ENCODE results near the gene GPR37.

GPR37 gene

DNA sequence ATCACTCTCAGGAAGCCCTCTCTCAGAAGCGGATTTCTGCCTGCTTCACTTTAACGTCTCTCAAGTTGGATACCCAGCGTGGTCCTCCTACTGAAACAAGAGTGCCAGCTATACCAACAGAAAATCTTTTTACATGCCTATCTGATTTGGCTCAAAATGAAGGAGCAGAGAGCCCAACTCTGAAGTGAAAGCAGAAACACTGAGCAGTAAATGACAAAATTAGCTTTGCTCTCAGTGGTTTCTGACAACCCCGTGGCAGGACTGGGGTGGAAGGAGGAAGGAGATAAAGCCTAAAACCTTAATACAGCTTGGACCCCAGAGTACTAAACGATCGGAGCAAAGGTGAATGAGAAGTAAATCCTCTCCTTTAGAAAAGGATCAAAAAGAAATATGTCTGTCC lies 25.1 kb upstream of the GPR37 start:
- no peaks in the 10 kb centered on the region for H3K9me3 ChIP-seq (ENCODE audit: low read length)
- no peak for TF ChIP-seq EZH2 (IDR thresholded peaks at IDR 0.05; ENCODE audit: borderline replicate concordance, low read length)
- TF ChIP-seq, protein P1, sequence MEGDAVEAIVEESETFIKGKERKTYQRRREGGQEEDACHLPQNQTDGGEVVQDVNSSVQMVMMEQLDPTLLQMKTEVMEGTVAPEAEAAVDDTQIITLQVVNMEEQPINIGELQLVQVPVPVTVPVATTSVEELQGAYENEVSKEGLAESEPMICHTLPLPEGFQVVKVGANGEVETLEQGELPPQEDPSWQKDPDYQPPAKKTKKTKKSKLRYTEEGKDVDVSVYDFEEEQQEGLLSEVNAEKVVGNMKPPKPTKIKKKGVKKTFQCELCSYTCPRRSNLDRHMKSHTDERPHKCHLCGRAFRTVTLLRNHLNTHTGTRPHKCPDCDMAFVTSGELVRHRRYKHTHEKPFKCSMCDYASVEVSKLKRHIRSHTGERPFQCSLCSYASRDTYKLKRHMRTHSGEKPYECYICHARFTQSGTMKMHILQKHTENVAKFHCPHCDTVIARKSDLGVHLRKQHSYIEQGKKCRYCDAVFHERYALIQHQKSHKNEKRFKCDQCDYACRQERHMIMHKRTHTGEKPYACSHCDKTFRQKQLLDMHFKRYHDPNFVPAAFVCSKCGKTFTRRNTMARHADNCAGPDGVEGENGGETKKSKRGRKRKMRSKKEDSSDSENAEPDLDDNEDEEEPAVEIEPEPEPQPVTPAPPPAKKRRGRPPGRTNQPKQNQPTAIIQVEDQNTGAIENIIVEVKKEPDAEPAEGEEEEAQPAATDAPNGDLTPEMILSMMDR (IDR thresholded peaks at IDR 0.05; ENCODE audit: low read length) = no peak
- no peaks in the 10 kb centered on the region for H3K79me2 ChIP-seq (ENCODE audit: insufficient read depth, low read length)
- H3K4me1 ChIP-seq (ENCODE audit: insufficient read depth, low read length, severe bottlenecking) = no peaks in the 10 kb centered on the region
- no peaks in the 10 kb centered on the region for H3K9me2 ChIP-seq (ENCODE audit: low read depth, low read length)
- H2AFZ ChIP-seq (ENCODE audit: low read length) = no peak overlapping the region
- no peak overlapping the region for H3K27ac ChIP-seq (ENCODE audit: low read depth, low read length, poor library complexity, severe bottlenecking)
- no peak overlapping the region for H3K9ac ChIP-seq (ENCODE audit: low read length)
- no peaks in the 10 kb centered on the region for H3K27me3 ChIP-seq (ENCODE audit: insufficient read depth, low read length)
- H3F3A ChIP-seq (ENCODE audit: insufficient read depth, low read length) = no peaks in the 10 kb centered on the region
- H4K20me1 ChIP-seq (ENCODE audit: insufficient read depth, low read length) = no peaks in the 10 kb centered on the region
- H3K4me3 ChIP-seq (ENCODE audit: low read depth, low read length, poor library complexity, severe bottlenecking) = no peak overlapping the region
- peak overlapping the region; percentile 7; the same call in 1 of the 2 replicates for H3K4me2 ChIP-seq (ENCODE audit: low read length)
- H3K36me3 ChIP-seq (ENCODE audit: insufficient read depth, low read length) = no peaks in the 10 kb centered on the region

- no peak overlapping the region for H2AFZ ChIP-seq (ENCODE audit: low read length)
- no peaks in the 10 kb centered on the region for H3F3A ChIP-seq (ENCODE audit: insufficient read depth, low read length)
- TF ChIP-seq, protein P1 (IDR thresholded peaks at IDR 0.05; ENCODE audit: low read length) = no peak
- TF ChIP-seq EZH2 (IDR thresholded peaks at IDR 0.05; ENCODE audit: borderline replicate concordance, low read length) = no peak
- H3K9me3 ChIP-seq (ENCODE audit: low read length) = no peaks in the 10 kb centered on the region
- H3K27me3 ChIP-seq (ENCODE audit: insufficient read depth, low read length) = no peaks in the 10 kb centered on the region
- no peak overlapping the region for H3K4me3 ChIP-seq (ENCODE audit: low read depth, low read length, poor library complexity, severe bottlenecking)
- no peaks in the 10 kb centered on the region for H4K20me1 ChIP-seq (ENCODE audit: insufficient read depth, low read length)
- no peak overlapping the region for H3K9ac ChIP-seq (ENCODE audit: low read length)
- H3K9me2 ChIP-seq (ENCODE audit: low read depth, low read length) = no peaks in the 10 kb centered on the region
- no peak overlapping the region for H3K4me2 ChIP-seq (ENCODE audit: low read length)
- H3K4me1 ChIP-seq (ENCODE audit: insufficient read depth, low read length, severe bottlenecking) = no peaks in the 10 kb centered on the region
- no peak overlapping the region for H3K27ac ChIP-seq (ENCODE audit: low read depth, low read length, poor library complexity, severe bottlenecking)
- H3K36me3 ChIP-seq (ENCODE audit: insufficient read depth, low read length) = no peaks in the 10 kb centered on the region
- H3K79me2 ChIP-seq (ENCODE audit: insufficient read depth, low read length) = no peaks in the 10 kb centered on the region
Measured at GRCh38 chr7:124785994-124786393, 20.4 kb upstream of the GPR37 start.

GRCh38 chr7:124784879-124785818 lies 19.6 kb upstream of the GPR37 start:
- no peaks in the 10 kb centered on the region for H3K27me3 ChIP-seq (ENCODE audit: insufficient read depth, low read length)
- no peak overlapping the region for H3K4me2 ChIP-seq (ENCODE audit: low read length)
- H3K9me3 ChIP-seq (ENCODE audit: low read length) = no peaks in the 10 kb centered on the region
- no peak overlapping the region for H2AFZ ChIP-seq (ENCODE audit: low read length)
- no peak overlapping the region for H3K9ac ChIP-seq (ENCODE audit: low read length)
- H3K27ac ChIP-seq (ENCODE audit: low read depth, low read length, poor library complexity, severe bottlenecking) = no peak overlapping the region
- no peaks in the 10 kb centered on the region for H3K36me3 ChIP-seq (ENCODE audit: insufficient read depth, low read length)
- TF ChIP-seq, protein P1 (IDR thresholded peaks at IDR 0.05; ENCODE audit: low read length) = peak; percentile 97
- TF ChIP-seq EZH2 (IDR thresholded peaks at IDR 0.05; ENCODE audit: borderline replicate concordance, low read length) = no peak
- no peaks in the 10 kb centered on the region for H3K79me2 ChIP-seq (ENCODE audit: insufficient read depth, low read length)
- no peaks in the 10 kb centered on the region for H3F3A ChIP-seq (ENCODE audit: insufficient read depth, low read length)
- no peak overlapping the region for H3K4me3 ChIP-seq (ENCODE audit: low read depth, low read length, poor library complexity, severe bottlenecking)
- H4K20me1 ChIP-seq (ENCODE audit: insufficient read depth, low read length) = no peaks in the 10 kb centered on the region
- H3K4me1 ChIP-seq (ENCODE audit: insufficient read depth, low read length, severe bottlenecking) = no peaks in the 10 kb centered on the region
- no peaks in the 10 kb centered on the region for H3K9me2 ChIP-seq (ENCODE audit: low read depth, low read length)

Measured in OCI-LY1 (cell line).